GM12891 (cell line): ENCODE results near the gene HTT.

Experiments used
- PAX5 ChIP-seq: IDR thresholded peaks from 2 replicates; pipeline ENCODE4 v1.6.1; 2011; ENCODE audit warnings: low read length, moderate library complexity, mild to moderate bottlenecking; ENCODE audit not compliant: insufficient read depth, severe bottlenecking
- POLR2A ChIP-seq: IDR thresholded peaks from 2 replicates; pipeline ENCODE4 v1.6.1; 2011; ENCODE audit warnings: low read depth, low read length, control low read depth
- POLR2AphosphoS5 ChIP-seq: IDR thresholded peaks from 2 replicates; pipeline ENCODE4 v1.6.1; 2011; ENCODE audit warnings: low read depth, low read length, control low read depth
- TAF1 ChIP-seq: IDR thresholded peaks from 2 replicates; pipeline ENCODE4 v1.6.1; 2011; ENCODE audit warnings: low read depth, low read length, control low read depth

- TF ChIP-seq POLR2A: no peak
- TF ChIP-seq POLR2AphosphoS5: peak; percentile 52; the same call in 1 of the 2 replicates
- peak; percentile 33; the same call in 1 of the 2 replicates for TF ChIP-seq TAF1
- peak; percentile 63 for TF ChIP-seq PAX5
Observed at GRCh38 chr4:3047464-3048286, 26.8 kb upstream of the HTT start.
